ENCODE measurements around the gene ATP5F1C. TPM values are rescaled to one million over a fixed set of nuclear protein-coding genes. Genes with fewer than 3 reads are reported as not detected.
"Not testable (repeated sequence)": the region's sequence is repeated elsewhere in the genome, so short reads cannot be mapped to it uniquely, and the experiment has no call there.

The ATP5F1C gene
- total RNA-seq, 2 donors from 2014 or later = 444 to 610 TPM

GRCh38 chr10:7808686-7809267, 20.8 kb downstream of the ATP5F1C start:
- H3K9ac ChIP-seq (ENCODE audit: low read depth in 2 of 2, low read length in 2 of 2) = no peak overlapping the region
- no peaks in the 10 kb centered on the region for H3K9me3 ChIP-seq
- H3K27ac ChIP-seq = no peak overlapping the region
- H3K4me1 ChIP-seq = no peaks in the 10 kb centered on the region
- no peak for TF ChIP-seq CTCF (IDR thresholded peaks at IDR 0.05)
- no peak overlapping the region for H3K4me3 ChIP-seq
- intact Hi-C loops (cut with DNase I) = no loop called here
- H3K36me3 ChIP-seq = peaks cover 18% of the 10 kb centered on the region
- H3K27me3 ChIP-seq = no peaks in the 10 kb centered on the region
- no peak for DNase-seq

- TF ChIP-seq CTCF (IDR thresholded peaks at IDR 0.05) = no peak
- H3K4me1 ChIP-seq = no peaks in the 10 kb centered on the region
- no peaks in the 10 kb centered on the region for H3K9me3 ChIP-seq
- H3K4me3 ChIP-seq = no peak overlapping the region
- H3K9ac ChIP-seq (ENCODE audit: low read depth in 2 of 2, low read length in 2 of 2) = no peak overlapping the region
- DNase-seq = no peak
- H3K27me3 ChIP-seq = no peaks in the 10 kb centered on the region
- H3K36me3 ChIP-seq = peaks cover 5% of the 10 kb centered on the region
- H3K27ac ChIP-seq = no peak overlapping the region
- intact Hi-C loops (cut with DNase I) = loop anchor here (10.0 kb wide), 1 partner anchor 46 kb away; no protein-coding TSS in a partner anchor
Observed at GRCh38 chr10:7810443-7810842, 22.5 kb downstream of the ATP5F1C start.

- Histone ChIP-seq H3K9ac (ENCODE audit: low read depth in 2 of 2, low read length in 2 of 2) (no peak overlapping the region), H3K4me1 (no peaks in the 10 kb centered on the region), H3K4me3 (no peak overlapping the region), H3K9me3 (no peaks in the 10 kb centered on the region), H3K27ac (no peak overlapping the region), H3K27me3 (no peaks in the 10 kb centered on the region), H3K36me3 (no peaks in the 10 kb centered on the region)
- intact Hi-C loops (cut with DNase I) = loop anchor here (10.0 kb wide), 1 partner anchor 46 kb away; no protein-coding TSS in a partner anchor
- no peak for DNase-seq
- no peak for TF ChIP-seq CTCF (IDR thresholded peaks at IDR 0.05)
Observed at GRCh38 chr10:7811000-7811399, 23.0 kb downstream of the ATP5F1C start.

GRCh38 chr10:7811743-7812142, 23.8 kb downstream of the ATP5F1C start:
- not testable (repeated sequence) for H3K9ac ChIP-seq (ENCODE audit: low read depth in 2 of 2, low read length in 2 of 2); H3K4me3 ChIP-seq; H3K27ac ChIP-seq; H3K36me3 ChIP-seq; H3K9me3 ChIP-seq; H3K4me1 ChIP-seq; H3K27me3 ChIP-seq
- peak; percentile 32 for DNase-seq
- intact Hi-C loops (cut with DNase I) = loop anchor here (10.0 kb wide), 1 partner anchor 47 kb away; no protein-coding TSS in a partner anchor

- no peak for DNase-seq
Observed at GRCh38 chr10:7813481-7813880, 25.5 kb downstream of the ATP5F1C start.

More at GRCh38 chr10:7813481-7813880, 25.5 kb downstream of the ATP5F1C start:
- no peaks in the 10 kb centered on the region for H3K27me3 ChIP-seq
- no peak overlapping the region for H3K4me3 ChIP-seq
- no peak overlapping the region for H3K27ac ChIP-seq
- H3K9me3 ChIP-seq = no peaks in the 10 kb centered on the region
- intact Hi-C loops (cut with DNase I) = loop anchor here (10.0 kb wide), 1 partner anchor 49 kb away; no protein-coding TSS in a partner anchor
- H3K9ac ChIP-seq (ENCODE audit: low read depth in 2 of 2, low read length in 2 of 2) = no peak overlapping the region
- no peaks in the 10 kb centered on the region for H3K36me3 ChIP-seq
- TF ChIP-seq CTCF (IDR thresholded peaks at IDR 0.05) = no peak
- H3K4me1 ChIP-seq = no peaks in the 10 kb centered on the region

Measured in colonic mucosa (tissue), 4 donors.